Fibroblast of the aortic adventitia (primary cell): ENCODE results near the gene ERC1. TPM values are rescaled to one million over a fixed set of nuclear protein-coding genes. Genes with fewer than 3 reads are reported as not detected.
"Not testable (repeated sequence)": the region's sequence is repeated elsewhere in the genome, so short reads cannot be mapped to it uniquely, and the experiment has no call there.

Experiments used
- DNase-seq: peaks from one replicate; pipeline ENCODE4 v3.0.0-alpha.2; 2010; ENCODE audit warnings: low read depth
- H3K4me3 ChIP-seq: 2 replicates; pipeline ENCODE4 v1.5.1; 2011; ENCODE audit warnings: low read depth, mild to moderate bottlenecking, control low read depth, low read length, moderate library complexity
- CTCF ChIP-seq: IDR thresholded peaks from 2 replicates; pipeline ENCODE4 v1.5.1; 2011; ENCODE audit warnings: mild to moderate bottlenecking, low read length, control low read depth, inconsistent platforms; ENCODE audit not compliant: insufficient read depth
- total RNA-seq: library from RNA; depleted of rRNA; stranded (reverse); fragments of >200 nt; gene quantifications from 2 replicates; pipeline ENCODE4 v1.2.3, GENCODE V29; 2012; ENCODE audit warnings: low replicate concordance

Gene ERC1
- total RNA-seq, 1 donor = 50.9 TPM

- no peak for DNase-seq
- H3K4me3 ChIP-seq = no peak overlapping the region
- no peak for TF ChIP-seq CTCF
These were observed 338.9 kb downstream of the ERC1 start for GRCh38 chr12:1329784-1330476.

GRCh38 chr12:1330477-1330827 lies 339.4 kb downstream of the ERC1 start:
- no peak for TF ChIP-seq CTCF
- no peak for DNase-seq
- H3K4me3 ChIP-seq = no peak overlapping the region

GRCh38 chr12:1332327-1332726 lies 341.3 kb downstream of the ERC1 start:
- H3K4me3 ChIP-seq = no peak overlapping the region
- DNase-seq = peak; percentile 22
- TF ChIP-seq CTCF = no peak

GRCh38 chr12:1338483-1339177 lies 347.6 kb downstream of the ERC1 start:
- DNase-seq = no peak
- TF ChIP-seq CTCF = no peak
- H3K4me3 ChIP-seq = no peak overlapping the region

GRCh38 chr12:1339178-1339541 lies 348.1 kb downstream of the ERC1 start:
- not testable (repeated sequence) for DNase-seq, H3K4me3 ChIP-seq

GRCh38 chr12:1339618-1340319 lies 348.7 kb downstream of the ERC1 start:
- DNase-seq = no peak
- no peak overlapping the region for H3K4me3 ChIP-seq
- no peak for TF ChIP-seq CTCF

- not testable (repeated sequence) for H3K4me3 ChIP-seq, DNase-seq
These were observed 350.2 kb downstream of the ERC1 start for GRCh38 chr12:1341270-1341669.
